Activated CD8-positive, alpha-beta T cell treated with anti-CD3 and anti-CD28 coated beads for 36 hours (primary cell): ENCODE data around the gene TACC3. TPM values are rescaled to one million over a fixed set of nuclear protein-coding genes. Genes with fewer than 3 reads are reported as not detected.

ENCODE experiments used
- ATAC-seq: fragments of 200-7000 bp; cut with Tn5 transposase; one replicate; pipeline ENCODE4 v1.10.0; 2021; ENCODE audit warnings: mild to moderate bottlenecking, moderate library complexity
- CTCF ChIA-PET: fragments of 350-600 bp; sonication (Branson Sonifier 250); formaldehyde crosslinking; loops from one replicate; lab custom pipeline; 2021; ENCODE audit warnings: antibody characterized with exemption; lab: Charles Lee
- POLR2A ChIA-PET: fragments of 350-600 bp; sonication (Branson Sonifier 250); formaldehyde crosslinking; loops from one replicate; lab custom pipeline; 2021; ENCODE audit warnings: antibody characterized with exemption; lab: Charles Lee
- DNase-seq: peaks from one replicate; pipeline ENCODE4 v3.0.0-alpha.2; 2020
- H3K27ac Mint-ChIP-seq: one replicate; pipeline ENCODE4 v1.8.0; 2021; ENCODE audit warnings: mild to moderate bottlenecking, mixed read lengths
- H3K27me3 Mint-ChIP-seq: one replicate; pipeline ENCODE4 v1.8.0; 2021; ENCODE audit warnings: mixed read lengths
- H3K36me3 Mint-ChIP-seq: one replicate; pipeline ENCODE4 v1.8.0; 2021; ENCODE audit warnings: low read depth, mixed read lengths
- H3K4me1 Mint-ChIP-seq: one replicate; pipeline ENCODE4 v1.8.0; 2021; ENCODE audit warnings: low read depth, mixed read lengths
- H3K4me3 Mint-ChIP-seq: one replicate; pipeline ENCODE4 v1.8.0; 2021; ENCODE audit warnings: mild to moderate bottlenecking, moderate library complexity, mixed read lengths
- H3K9me3 Mint-ChIP-seq: one replicate; pipeline ENCODE4 v1.8.0; 2021; ENCODE audit warnings: mixed read lengths
- intact Hi-C: fragments of 100-400 bp; cut with micrococcal nuclease; formaldehyde crosslinking; loops from one replicate; pipeline ENCODE4 v1.10.0; 2022
- total RNA-seq, 2 experiments: library from RNA; stranded (reverse); gene quantifications; one replicate each; pipeline ENCODE4 v1.2.3, GENCODE V29; 2021
- TF ChIP-seq, protein P1 (sequence below): fragments of 200-600 bp; IDR thresholded peaks from one replicate; pipeline ENCODE4 v1.8.0; 2022; ENCODE audit warnings: antibody characterized with exemption, mild to moderate bottlenecking

TACC3 gene
- total RNA-seq, 2 experiments from 2014 or later: 190 to 200 TPM

DNA sequence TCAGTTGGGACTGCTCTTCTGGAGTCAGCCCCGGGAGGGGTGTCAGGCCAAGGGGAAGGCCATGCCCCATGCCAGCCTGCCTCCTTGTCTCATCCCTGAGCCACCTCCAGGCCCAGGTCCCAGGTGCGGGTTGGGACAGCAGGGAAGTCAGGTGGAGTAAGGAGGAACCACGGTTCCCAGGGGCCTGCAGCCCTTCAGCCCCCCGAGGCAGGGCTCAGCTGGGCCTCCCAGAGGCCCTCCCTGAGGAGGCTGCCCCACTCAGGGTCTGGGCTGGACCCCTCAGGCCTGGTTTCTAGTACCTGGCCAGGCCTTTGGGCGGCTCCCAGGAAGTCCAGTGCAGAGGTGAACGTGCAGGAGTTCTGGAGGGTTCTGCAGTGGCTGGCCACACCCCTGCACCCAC, 48.4 kb downstream of the TACC3 start:
- H3K9me3 Mint-ChIP-seq: no peaks in the 10 kb centered on the region
- H3K36me3 Mint-ChIP-seq: no peaks in the 10 kb centered on the region
- TF ChIP-seq, protein P1, sequence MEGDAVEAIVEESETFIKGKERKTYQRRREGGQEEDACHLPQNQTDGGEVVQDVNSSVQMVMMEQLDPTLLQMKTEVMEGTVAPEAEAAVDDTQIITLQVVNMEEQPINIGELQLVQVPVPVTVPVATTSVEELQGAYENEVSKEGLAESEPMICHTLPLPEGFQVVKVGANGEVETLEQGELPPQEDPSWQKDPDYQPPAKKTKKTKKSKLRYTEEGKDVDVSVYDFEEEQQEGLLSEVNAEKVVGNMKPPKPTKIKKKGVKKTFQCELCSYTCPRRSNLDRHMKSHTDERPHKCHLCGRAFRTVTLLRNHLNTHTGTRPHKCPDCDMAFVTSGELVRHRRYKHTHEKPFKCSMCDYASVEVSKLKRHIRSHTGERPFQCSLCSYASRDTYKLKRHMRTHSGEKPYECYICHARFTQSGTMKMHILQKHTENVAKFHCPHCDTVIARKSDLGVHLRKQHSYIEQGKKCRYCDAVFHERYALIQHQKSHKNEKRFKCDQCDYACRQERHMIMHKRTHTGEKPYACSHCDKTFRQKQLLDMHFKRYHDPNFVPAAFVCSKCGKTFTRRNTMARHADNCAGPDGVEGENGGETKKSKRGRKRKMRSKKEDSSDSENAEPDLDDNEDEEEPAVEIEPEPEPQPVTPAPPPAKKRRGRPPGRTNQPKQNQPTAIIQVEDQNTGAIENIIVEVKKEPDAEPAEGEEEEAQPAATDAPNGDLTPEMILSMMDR: no peak
- no peak overlapping the region for H3K4me3 Mint-ChIP-seq
- intact Hi-C loops: no loop called here
- DNase-seq (no peak), ATAC-seq (no peak)
- peaks cover 3% of the 10 kb centered on the region for H3K4me1 Mint-ChIP-seq
- ChIA-PET CTCF (interaction anchor here (1.8 kb wide), 1 partner anchor 40 kb away, joined by 5 read pairs; no protein-coding TSS in a partner anchor), POLR2A (no interaction called here)
- H3K27ac Mint-ChIP-seq: no peak overlapping the region
- peaks cover 13% of the 10 kb centered on the region for H3K27me3 Mint-ChIP-seq

DNA sequence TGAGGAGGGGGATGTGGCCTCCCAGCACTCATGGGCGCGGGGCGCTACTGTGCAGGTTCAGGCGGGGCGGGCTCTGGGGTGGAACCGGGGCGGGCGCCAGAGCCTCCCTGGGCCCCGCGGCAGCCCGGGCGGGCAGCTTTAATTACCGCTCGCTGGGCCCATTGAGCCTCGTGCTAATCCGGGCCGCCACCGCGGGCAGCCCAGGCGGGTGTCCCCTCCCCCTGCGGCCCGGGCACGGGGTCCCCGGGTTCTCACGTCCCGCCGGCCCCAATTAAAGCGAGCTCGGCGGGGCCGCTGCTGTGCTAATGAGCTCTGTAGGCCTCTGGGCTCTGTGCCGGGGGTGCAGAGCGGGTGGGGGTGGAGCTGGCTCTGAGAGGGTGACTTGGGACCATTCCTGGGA, 48.9 kb downstream of the TACC3 start:
- intact Hi-C loops: no loop called here
- Mint-ChIP-seq H3K27me3 (peaks cover 8% of the 10 kb centered on the region), H3K4me1 (peaks cover 3% of the 10 kb centered on the region), H3K27ac (no peak overlapping the region), H3K9me3 (no peaks in the 10 kb centered on the region), H3K36me3 (no peaks in the 10 kb centered on the region), H3K4me3 (no peak overlapping the region)
- DNase-seq: no peak
- TF ChIP-seq, protein P1: no peak
- ChIA-PET POLR2A (no interaction called here), CTCF (interaction anchor here (1.8 kb wide), 1 partner anchor 39 kb away, joined by 5 read pairs; no protein-coding TSS in a partner anchor)
- no peak for ATAC-seq

DNA sequence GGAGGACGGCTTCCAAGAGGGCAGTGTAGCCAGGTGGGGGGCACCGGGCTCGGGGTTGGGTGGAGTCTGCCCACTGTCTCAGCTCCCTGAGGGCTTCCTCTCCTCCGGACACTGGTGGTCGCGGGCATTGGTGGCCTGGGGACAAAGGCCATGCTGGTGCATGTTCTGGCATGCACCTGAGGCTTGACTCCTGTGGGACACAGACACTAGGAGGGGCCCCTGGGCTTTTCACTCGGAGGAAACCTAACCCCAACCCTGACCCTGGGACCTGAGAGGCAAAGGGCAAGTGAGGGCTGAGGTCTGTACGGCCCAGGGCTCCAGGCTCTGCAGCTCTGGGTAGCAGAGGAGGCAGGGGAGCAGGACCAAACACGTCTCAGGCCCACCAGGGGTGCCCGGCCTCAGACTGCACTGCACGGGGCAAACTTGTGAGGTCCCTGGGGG, 49.5 kb downstream of the TACC3 start:
- intact Hi-C loops: no loop called here
- Mint-ChIP-seq H3K9me3 (no peaks in the 10 kb centered on the region), H3K27me3 (peaks cover 6% of the 10 kb centered on the region), H3K27ac (no peak overlapping the region), H3K4me1 (peaks cover 3% of the 10 kb centered on the region), H3K4me3 (no peak overlapping the region), H3K36me3 (no peaks in the 10 kb centered on the region)
- DNase-seq: no peak
- CTCF ChIA-PET: interaction anchor here (1.8 kb wide), 1 partner anchor 39 kb away, joined by 5 read pairs; no protein-coding TSS in a partner anchor
- POLR2A ChIA-PET: interaction anchor here (1.1 kb wide), 1 partner anchor 18 kb away, joined by 4 read pairs; no protein-coding TSS in a partner anchor
- TF ChIP-seq, protein P1: no peak
- ATAC-seq: no peak

DNA sequence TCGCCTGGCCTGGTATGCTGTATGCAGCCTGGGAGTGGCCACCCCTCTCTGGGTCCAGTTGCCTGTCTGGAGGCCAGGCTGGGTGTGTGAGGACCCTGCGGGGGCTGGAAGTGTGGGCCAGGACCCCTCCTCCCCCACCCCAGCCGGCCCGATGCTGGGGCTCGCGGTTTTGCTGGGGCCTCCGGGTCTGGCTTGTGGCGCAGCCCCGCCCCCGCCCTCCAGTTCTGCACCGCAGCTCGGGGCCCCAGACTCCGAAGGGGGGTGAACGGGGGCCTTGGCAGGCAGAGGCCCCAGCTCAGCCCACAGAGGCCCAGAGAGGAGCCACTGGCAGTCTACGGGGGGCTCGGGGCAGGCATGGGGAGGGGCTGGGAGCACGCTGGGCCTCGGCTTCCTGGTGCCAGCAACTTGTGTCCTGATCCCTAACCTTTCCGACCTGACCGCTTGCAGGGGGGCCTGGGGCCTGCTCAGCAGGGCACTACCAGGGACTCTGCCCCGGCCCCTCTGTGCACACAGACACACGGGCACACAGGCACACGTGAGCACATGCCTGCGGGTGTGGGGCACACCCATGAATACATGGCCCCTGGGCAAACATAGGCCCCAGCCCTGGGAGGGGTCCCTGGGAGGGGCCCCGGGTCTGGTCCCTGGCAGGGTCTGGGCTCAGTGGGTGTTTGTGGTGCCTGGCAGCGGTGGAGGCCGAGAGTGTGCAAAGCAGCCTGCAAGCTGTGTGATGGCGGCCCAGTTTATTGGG, 50.4 kb downstream of the TACC3 start:
- H3K27ac Mint-ChIP-seq: no peak overlapping the region
- POLR2A ChIA-PET: interaction anchor here (1.1 kb wide), 1 partner anchor 17 kb away, joined by 4 read pairs; no protein-coding TSS in a partner anchor
- intact Hi-C loops: no loop called here
- CTCF ChIA-PET: interaction anchor here (1.1 to 2.3 kb wide), 2 partner anchors 23 to 27 kb away, joined by 4 to 8 read pairs; no protein-coding TSS in a partner anchor
- H3K9me3 Mint-ChIP-seq: no peaks in the 10 kb centered on the region
- peaks cover 6% of the 10 kb centered on the region for H3K27me3 Mint-ChIP-seq
- no peaks in the 10 kb centered on the region for H3K36me3 Mint-ChIP-seq
- peaks cover 3% of the 10 kb centered on the region for H3K4me1 Mint-ChIP-seq
- TF ChIP-seq, protein P1: no peak
- ATAC-seq (peak; percentile 75), DNase-seq (peak; percentile 67)
- H3K4me3 Mint-ChIP-seq: no peak overlapping the region
